HepG2 (cell line): ENCODE measurements around the gene GPATCH2. TPM values are rescaled to one million over a fixed set of nuclear protein-coding genes. Genes with fewer than 3 reads are reported as not detected.

ENCODE experiments used
- ATAC-seq: fragments of 200-7000 bp; cut with Tn5 transposase; 3 replicates; pipeline ENCODE4 v1.9.1; 2020; ENCODE audit warnings: mild to moderate bottlenecking, moderate library complexity
- BruUV-seq: library from RNA; stranded (reverse); fragments of 400-500 nt; replicated peaks from 2 replicates; lab custom pipeline; 2021; lab: Mats Ljungman, UMichigan
- CTCF ChIA-PET: fragments of 300-600 bp; formaldehyde crosslinking; extraction: SDS; loops from one replicate; lab custom pipeline; 2021; ENCODE audit warnings: low total read pairs, inconsistent platforms, low intra/inter-chr PET ratio; lab: Yijun Ruan, JAX
- POLR2A ChIA-PET: fragments of 350-600 bp; sonication (Branson Sonifier 250); formaldehyde crosslinking; loops from one replicate; lab custom pipeline; 2020; ENCODE audit warnings: antibody characterized with exemption, inconsistent platforms; lab: Yijun Ruan, JAX
- DNase-seq: peaks from one replicate; pipeline ENCODE4 v3.0.0-alpha.2; 2015; ENCODE audit warnings: low spot score
- FAIRE-seq: peaks from 3 replicates; lab custom pipeline; 2011; peaks lifted over from hg19 to GRCh38; lab: Jason Lieb, UNC
- H2AFZ ChIP-seq: one replicate; pipeline ENCODE4 v1.6.1; 2011; ENCODE audit warnings: low read length, inconsistent platforms
- H3K27ac ChIP-seq: fragments of 300-600 bp; 3 replicates; pipeline ENCODE4 v1.8.0; 2011; ENCODE audit warnings: mixed run types, mild to moderate bottlenecking, mixed read lengths, low read length, inconsistent platforms; ENCODE audit not compliant: insufficient read depth; ENCODE audit errors: extremely low read length
- H3K27me3 ChIP-seq, 2 experiments: fragments of 200-600 bp in 1 of 2; 2 replicates in 1 of 2; 3 replicates in 1 of 2; pipeline versions ENCODE4 v1.6.0 to v1.8.0; 2011; ENCODE audit warnings: low read length in 2 of 2, mild to moderate bottlenecking in 2 of 2, moderate library complexity in 2 of 2, inconsistent platforms in 1 of 2; ENCODE audit not compliant: insufficient read depth in 2 of 2, control insufficient read depth in 1 of 2
- H3K36me3 ChIP-seq, 2 experiments: fragments of 200-600 bp in 1 of 2; replicated peaks in 1 of 2; 2 replicates in 1 of 2; 3 replicates in 1 of 2; pipeline versions ENCODE4 v1.5.1 to v1.8.0; 2011; ENCODE audit warnings: low read length in 2 of 2, inconsistent platforms in 1 of 2; ENCODE audit not compliant: insufficient read depth in 2 of 2, control insufficient read depth in 1 of 2
- H3K4me1 ChIP-seq: 2 replicates; pipeline ENCODE4 v1.5.1; 2012; ENCODE audit warnings: low read length, inconsistent platforms; ENCODE audit not compliant: insufficient read depth
- H3K4me2 ChIP-seq: 2 replicates; pipeline ENCODE4 v1.6.0; 2011; ENCODE audit warnings: low read depth, low read length, inconsistent platforms
- H3K4me3 ChIP-seq, 3 experiments: fragments of 200-600 bp in 1 of 3; sonication (generic), shearing (Covaris generic) in 1 of 3; replicated peaks in 1 of 3; 2 replicates each; pipeline ENCODE4 v1.5.1; 2011 to 2016; ENCODE audit warnings: low read length in 3 of 3, inconsistent platforms in 2 of 3, low read depth in 2 of 3, mild to moderate bottlenecking in 2 of 3, control low read depth in 1 of 3, mixed read lengths in 1 of 3; ENCODE audit not compliant: insufficient read depth in 1 of 3
- H3K79me2 ChIP-seq: one replicate; pipeline ENCODE4 v1.6.1; 2011; ENCODE audit warnings: low read length, inconsistent platforms; ENCODE audit not compliant: insufficient read depth
- H3K9ac ChIP-seq: 2 replicates; pipeline ENCODE4 v1.6.0; 2011; ENCODE audit warnings: mild to moderate bottlenecking, low read depth, low read length, inconsistent platforms; ENCODE audit not compliant: insufficient read depth
- H3K9me3 ChIP-seq: 2 replicates; pipeline ENCODE4 v1.5.1; 2012; ENCODE audit warnings: mild to moderate bottlenecking, low read length
- H4K20me1 ChIP-seq: 2 replicates; pipeline ENCODE4 v1.6.0; 2011; ENCODE audit warnings: inconsistent platforms, mild to moderate bottlenecking, low read length, moderate library complexity; ENCODE audit not compliant: insufficient read depth
- DR1 ChIP-seq: sonication (generic); formaldehyde crosslinking; IDR thresholded peaks from 2 replicates; pipeline ENCODE4 v1.8.0; 2021; ENCODE audit warnings: mild to moderate bottlenecking, missing genetic modification reagents, inconsistent platforms
- GATA4 ChIP-seq: sonication (generic); IDR thresholded peaks from 2 replicates; pipeline ENCODE4 v1.6.1; 2016; ENCODE audit warnings: antibody characterized with exemption, low read depth, borderline replicate concordance
- GZF1 ChIP-seq: sonication (generic); formaldehyde crosslinking; IDR thresholded peaks from 2 replicates; pipeline ENCODE4 v1.5.1; 2020; ENCODE audit warnings: mild to moderate bottlenecking, missing genetic modification reagents
- ISL2 ChIP-seq: sonication (generic); formaldehyde crosslinking; IDR thresholded peaks from 2 replicates; pipeline ENCODE4 v1.5.0; 2020; ENCODE audit warnings: missing genetic modification reagents
- NFRKB ChIP-seq: fragments of 450-650 bp; IDR thresholded peaks from 2 replicates; pipeline ENCODE4 v1.6.1; 2017
- NFYC ChIP-seq: IDR thresholded peaks from 2 replicates; pipeline ENCODE4 v1.6.1; 2016; ENCODE audit warnings: missing genetic modification reagents, missing compliant biosample characterization
- SNAPC2 ChIP-seq: sonication (generic); formaldehyde crosslinking; IDR thresholded peaks from 2 replicates; pipeline ENCODE4 v1.8.1; 2022; ENCODE audit warnings: mild to moderate bottlenecking, missing genetic modification reagents
- TP53 ChIP-seq: sonication (generic); formaldehyde crosslinking; conservative IDR thresholded peaks from 2 replicates; pipeline ENCODE4 v1.4.0; 2020; ENCODE audit warnings: missing genetic modification reagents
- ZFP82 ChIP-seq: sonication (generic); formaldehyde crosslinking; IDR thresholded peaks from 2 replicates; pipeline ENCODE4 v1.5.1; 2020; ENCODE audit warnings: mild to moderate bottlenecking, missing genetic modification reagents, borderline replicate concordance
- ZFX ChIP-seq: sonication (generic); formaldehyde crosslinking; IDR thresholded peaks from 2 replicates; pipeline ENCODE4 v1.4.0; 2020; ENCODE audit warnings: mild to moderate bottlenecking, low read depth, missing genetic modification reagents, moderate library complexity
- ZNF263 ChIP-seq: sonication (generic); formaldehyde crosslinking; IDR thresholded peaks from 2 replicates; pipeline ENCODE4 v1.4.0; 2020; ENCODE audit warnings: missing genetic modification reagents
- ZNF292 ChIP-seq: sonication (generic); formaldehyde crosslinking; IDR thresholded peaks from 2 replicates; pipeline ENCODE4 v1.8.1; 2022; ENCODE audit warnings: mild to moderate bottlenecking, low read depth, missing genetic modification reagents, borderline replicate concordance
- ZNF605 ChIP-seq: sonication (generic); formaldehyde crosslinking; IDR thresholded peaks from 2 replicates; pipeline ENCODE4 v1.8.0; 2022; ENCODE audit warnings: mild to moderate bottlenecking, missing genetic modification reagents
- ZNF768 ChIP-seq: sonication (generic); formaldehyde crosslinking; IDR thresholded peaks from 2 replicates; pipeline ENCODE4 v1.4.0; 2020; ENCODE audit warnings: missing genetic modification reagents
- ZNF879 ChIP-seq: sonication (generic); formaldehyde crosslinking; IDR thresholded peaks from 2 replicates; pipeline ENCODE4 v1.8.1; 2023; ENCODE audit warnings: missing genetic modification reagents
- WGBS: methylation state at CpG from one replicate; pipeline ENCODE4 v1.1.6; 2017; ENCODE audit warnings: low lambda C conversion rate; 5-methylcytosine and 5-hydroxymethylcytosine counted together
- in situ Hi-C: cut with HindIII; loops from 2 replicates; pipeline ENCODE4 v1.10.0; 2017; ENCODE audit warnings: low pct_unique_long_range_greater_than_20kb; ENCODE audit not compliant: extremely low pct_ligation_motif_present
- intact Hi-C: fragments of 100-400 bp; cut with micrococcal nuclease; formaldehyde crosslinking; loops from one replicate; pipeline ENCODE4 v1.10.0; 2022; ENCODE audit not compliant: unreplicated experiment
- polyA plus RNA-seq, 8 experiments: library from polyadenylated mRNA; depleted of rRNA in 3 of 8; stranded (reverse) in 7 of 8; unstranded in 1 of 8; fragments of >200 nt; fragmentation: Illumina TruSeq in 4 of 8; extraction: Trizol in 4 of 8; gene quantifications; 2 replicates each; pipeline versions ENCODE4 v1.2.1 to v1.2.3, GENCODE V29; 2011 to 2016; ENCODE audit warnings: low read depth in 4 of 8, missing spikeins in 1 of 8, mixed read lengths in 1 of 8; ENCODE audit not compliant: insufficient read depth in 1 of 8
- total RNA-seq, 5 experiments: library from RNA; depleted of rRNA; stranded (reverse); fragments of >200 nt; fragmentation: Illumina TruSeq; extraction: Trizol; gene quantifications; 2 replicates each; pipeline ENCODE4 v1.2.3, GENCODE V29; 2016; ENCODE audit warnings: low read depth in 1 of 5
- TF ChIP-seq, protein P1 (sequence below): sonication (generic); formaldehyde crosslinking; IDR thresholded peaks from 2 replicates; pipeline ENCODE4 v1.5.0; 2020; ENCODE audit warnings: mild to moderate bottlenecking, missing genetic modification reagents
- TF ChIP-seq, protein P2 (sequence below): sonication (generic); formaldehyde crosslinking; IDR thresholded peaks from 2 replicates; pipeline ENCODE4 v1.4.0; 2020; ENCODE audit warnings: missing genetic modification reagents, low read depth, mild to moderate bottlenecking, borderline replicate concordance
- TF ChIP-seq, protein P3 (sequence below): sonication (generic); formaldehyde crosslinking; IDR thresholded peaks from 2 replicates; pipeline ENCODE4 v1.4.0; 2020; ENCODE audit warnings: missing genetic modification reagents

The GPATCH2 gene
- total and polyA plus RNA-seq, 2 of the 13 experiments (the other 11 are each of a cell fraction or from before 2014, with no cell fraction given): 3.5 to 15.7 TPM

DNA sequence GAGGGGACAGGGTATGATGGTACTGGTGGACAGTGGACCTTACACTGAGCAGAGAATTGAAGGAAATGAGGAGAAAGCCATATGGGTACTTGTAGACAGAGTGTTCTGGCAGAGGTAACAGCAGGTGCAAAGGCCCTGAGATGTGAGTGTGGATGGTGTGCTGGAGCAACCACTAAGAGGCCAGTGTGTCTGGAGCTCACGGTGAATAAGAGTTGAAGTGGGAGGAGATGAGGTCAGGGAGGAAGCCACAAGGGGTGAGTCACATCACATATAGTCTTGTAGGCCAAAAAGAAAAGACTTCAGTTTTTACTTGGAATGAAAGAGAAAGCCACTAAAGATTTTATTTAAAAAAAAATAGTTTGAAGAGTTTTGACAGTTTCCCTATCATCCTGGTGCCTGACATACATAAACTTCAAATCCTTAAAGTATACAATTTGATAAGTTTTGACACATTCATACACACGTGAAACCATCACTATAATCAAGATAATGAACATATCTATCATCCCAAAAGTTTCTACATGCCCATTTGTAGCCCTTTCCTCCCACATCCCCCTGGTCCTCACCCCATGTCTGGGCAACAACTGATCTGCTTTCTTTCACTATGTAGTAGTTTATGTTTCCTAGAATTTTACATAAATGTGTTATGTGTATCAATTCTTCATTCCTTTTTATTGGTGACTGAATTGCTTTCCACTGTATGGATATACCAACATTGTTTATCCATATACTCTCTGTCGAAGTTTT lies 148.4 kb downstream of the GPATCH2 start:
- no peak overlapping the region for H3K9ac ChIP-seq
- no peak overlapping the region for H3K27ac ChIP-seq
- BruUV-seq: no TSS peak
- POLR2A ChIA-PET: no interaction called here
- ATAC-seq (no peak), FAIRE-seq (no peak), DNase-seq (no peak)
- no peak overlapping the region for H3K4me2 ChIP-seq
- intact Hi-C loops: no loop called here
- no peak overlapping the region for H2AFZ ChIP-seq
- WGBS: 88% methylated on average over 3 of the region's 3 CpGs
- no peaks in the 10 kb centered on the region for H4K20me1 ChIP-seq
- H3K9me3 ChIP-seq: no peaks in the 10 kb centered on the region
- H3K4me3 ChIP-seq: no peak overlapping the region
- in situ Hi-C loops: no loop called here
- no peaks in the 10 kb centered on the region for H3K4me1 ChIP-seq
- no peaks in the 10 kb centered on the region for H3K79me2 ChIP-seq
- CTCF ChIA-PET: no interaction called here
- no peaks in the 10 kb centered on the region for H3K36me3 ChIP-seq
- H3K27me3 ChIP-seq: no peaks in the 10 kb centered on the region
- TF ChIP-seq ZNF879 (CRISPR knock-in tag): no peak
- TF ChIP-seq ZNF768 (CRISPR knock-in tag): no peak
- TF ChIP-seq, protein P1, sequence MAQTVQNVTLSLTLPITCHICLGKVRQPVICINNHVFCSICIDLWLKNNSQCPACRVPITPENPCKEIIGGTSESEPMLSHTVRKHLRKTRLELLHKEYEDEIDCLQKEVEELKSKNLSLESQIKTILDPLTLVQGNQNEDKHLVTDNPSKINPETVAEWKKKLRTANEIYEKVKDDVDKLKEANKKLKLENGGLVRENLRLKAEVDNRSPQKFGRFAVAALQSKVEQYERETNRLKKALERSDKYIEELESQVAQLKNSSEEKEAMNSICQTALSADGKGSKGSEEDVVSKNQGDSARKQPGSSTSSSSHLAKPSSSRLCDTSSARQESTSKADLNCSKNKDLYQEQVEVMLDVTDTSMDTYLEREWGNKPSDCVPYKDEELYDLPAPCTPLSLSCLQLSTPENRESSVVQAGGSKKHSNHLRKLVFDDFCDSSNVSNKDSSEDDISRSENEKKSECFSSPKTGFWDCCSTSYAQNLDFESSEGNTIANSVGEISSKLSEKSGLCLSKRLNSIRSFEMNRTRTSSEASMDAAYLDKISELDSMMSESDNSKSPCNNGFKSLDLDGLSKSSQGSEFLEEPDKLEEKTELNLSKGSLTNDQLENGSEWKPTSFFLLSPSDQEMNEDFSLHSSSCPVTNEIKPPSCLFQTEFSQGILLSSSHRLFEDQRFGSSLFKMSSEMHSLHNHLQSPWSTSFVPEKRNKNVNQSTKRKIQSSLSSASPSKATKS (CRISPR knock-in tag): no peak
- no peak for TF ChIP-seq ZNF292 (CRISPR knock-in tag)
- no peak for TF ChIP-seq GATA4
- no peak for TF ChIP-seq GZF1 (CRISPR knock-in tag)
- no peak for TF ChIP-seq ZNF605 (CRISPR knock-in tag)
- no peak for TF ChIP-seq ZFX (CRISPR knock-in tag)
- no peak for TF ChIP-seq ISL2 (CRISPR knock-in tag)
- TF ChIP-seq ZNF263 (CRISPR knock-in tag): no peak
- TF ChIP-seq NFYC (CRISPR knock-in tag): no peak
- TF ChIP-seq NFRKB: no peak
- no peak for TF ChIP-seq ZFP82 (CRISPR knock-in tag)
- no peak for TF ChIP-seq SNAPC2 (CRISPR knock-in tag)
- TF ChIP-seq DR1: no peak
- TF ChIP-seq, protein P2, sequence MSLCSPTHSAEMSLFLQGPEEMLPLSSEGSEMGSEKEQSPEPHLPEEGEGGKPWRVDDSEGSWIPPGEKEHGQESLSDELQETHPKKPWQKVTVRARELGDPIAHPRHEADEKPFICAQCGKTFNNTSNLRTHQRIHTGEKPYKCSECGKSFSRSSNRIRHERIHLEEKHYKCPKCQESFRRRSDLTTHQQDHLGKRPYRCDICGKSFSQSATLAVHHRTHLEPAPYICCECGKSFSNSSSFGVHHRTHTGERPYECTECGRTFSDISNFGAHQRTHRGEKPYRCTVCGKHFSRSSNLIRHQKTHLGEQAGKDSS (CRISPR knock-in tag): no peak
- TF ChIP-seq TP53 (CRISPR knock-in tag): no peak
- TF ChIP-seq, protein P3, sequence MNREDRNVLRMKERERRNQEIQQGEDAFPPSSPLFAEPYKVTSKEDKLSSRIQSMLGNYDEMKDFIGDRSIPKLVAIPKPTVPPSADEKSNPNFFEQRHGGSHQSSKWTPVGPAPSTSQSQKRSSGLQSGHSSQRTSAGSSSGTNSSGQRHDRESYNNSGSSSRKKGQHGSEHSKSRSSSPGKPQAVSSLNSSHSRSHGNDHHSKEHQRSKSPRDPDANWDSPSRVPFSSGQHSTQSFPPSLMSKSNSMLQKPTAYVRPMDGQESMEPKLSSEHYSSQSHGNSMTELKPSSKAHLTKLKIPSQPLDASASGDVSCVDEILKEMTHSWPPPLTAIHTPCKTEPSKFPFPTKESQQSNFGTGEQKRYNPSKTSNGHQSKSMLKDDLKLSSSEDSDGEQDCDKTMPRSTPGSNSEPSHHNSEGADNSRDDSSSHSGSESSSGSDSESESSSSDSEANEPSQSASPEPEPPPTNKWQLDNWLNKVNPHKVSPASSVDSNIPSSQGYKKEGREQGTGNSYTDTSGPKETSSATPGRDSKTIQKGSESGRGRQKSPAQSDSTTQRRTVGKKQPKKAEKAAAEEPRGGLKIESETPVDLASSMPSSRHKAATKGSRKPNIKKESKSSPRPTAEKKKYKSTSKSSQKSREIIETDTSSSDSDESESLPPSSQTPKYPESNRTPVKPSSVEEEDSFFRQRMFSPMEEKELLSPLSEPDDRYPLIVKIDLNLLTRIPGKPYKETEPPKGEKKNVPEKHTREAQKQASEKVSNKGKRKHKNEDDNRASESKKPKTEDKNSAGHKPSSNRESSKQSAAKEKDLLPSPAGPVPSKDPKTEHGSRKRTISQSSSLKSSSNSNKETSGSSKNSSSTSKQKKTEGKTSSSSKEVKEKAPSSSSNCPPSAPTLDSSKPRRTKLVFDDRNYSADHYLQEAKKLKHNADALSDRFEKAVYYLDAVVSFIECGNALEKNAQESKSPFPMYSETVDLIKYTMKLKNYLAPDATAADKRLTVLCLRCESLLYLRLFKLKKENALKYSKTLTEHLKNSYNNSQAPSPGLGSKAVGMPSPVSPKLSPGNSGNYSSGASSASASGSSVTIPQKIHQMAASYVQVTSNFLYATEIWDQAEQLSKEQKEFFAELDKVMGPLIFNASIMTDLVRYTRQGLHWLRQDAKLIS (CRISPR knock-in tag): no peak
